CD4-positive, alpha-beta T cell treated with Interleukin-17A for 1 hour (primary cell): Measurements from ENCODE around the gene CD48.
"Not testable (repeated sequence)": the region's sequence is repeated elsewhere in the genome, so short reads cannot be mapped to it uniquely, and the experiment has no call there.

Source experiments
- DNase-seq: peaks from one replicate; pipeline ENCODE4 v3.0.0-alpha.2; 2020

The CD48 gene

DNA sequence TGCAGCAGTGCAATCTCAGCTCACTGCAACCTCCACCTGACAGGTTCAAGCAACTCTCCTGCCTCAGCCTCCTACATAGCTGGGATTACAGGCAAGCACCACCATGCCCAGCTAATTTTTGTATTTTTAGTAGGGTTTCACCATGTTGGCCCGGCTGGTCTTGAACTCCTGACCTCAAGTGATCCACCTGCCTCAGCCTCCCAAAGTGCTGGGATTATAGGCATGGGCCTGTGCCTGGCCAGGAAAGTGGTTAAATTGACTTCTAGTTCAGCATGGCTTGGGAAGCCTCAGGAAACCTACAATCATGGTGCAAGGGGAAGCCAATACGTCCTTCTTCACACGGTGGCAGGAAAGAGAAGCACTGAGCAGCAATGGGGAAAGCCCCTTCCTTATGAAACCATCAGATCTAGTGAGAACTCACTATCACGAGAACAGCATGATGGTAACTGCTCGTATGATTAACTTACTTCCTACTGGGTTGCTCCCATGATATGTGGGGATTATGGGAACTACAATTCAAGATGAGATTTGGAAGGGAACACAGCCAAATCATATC is 981 bp upstream of the CD48 start:
- DNase-seq = peak; percentile 78

DNA sequence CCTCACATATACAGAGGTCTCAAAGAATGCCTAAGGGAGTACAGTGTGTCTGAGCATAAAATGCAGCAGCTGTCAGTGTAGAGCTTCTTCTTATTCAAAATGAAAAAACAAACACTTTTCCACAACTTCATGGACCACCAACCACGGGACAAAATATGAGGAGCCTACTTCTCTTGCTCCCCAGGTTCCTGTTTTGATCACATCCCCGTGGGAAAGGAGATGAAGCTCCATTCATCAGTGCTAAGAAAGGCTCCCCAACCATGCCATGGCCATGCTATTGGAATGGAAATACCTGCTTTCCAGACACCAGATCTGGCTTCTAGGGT is 383 bp downstream of the CD48 start:
- DNase-seq = no peak

DNA sequence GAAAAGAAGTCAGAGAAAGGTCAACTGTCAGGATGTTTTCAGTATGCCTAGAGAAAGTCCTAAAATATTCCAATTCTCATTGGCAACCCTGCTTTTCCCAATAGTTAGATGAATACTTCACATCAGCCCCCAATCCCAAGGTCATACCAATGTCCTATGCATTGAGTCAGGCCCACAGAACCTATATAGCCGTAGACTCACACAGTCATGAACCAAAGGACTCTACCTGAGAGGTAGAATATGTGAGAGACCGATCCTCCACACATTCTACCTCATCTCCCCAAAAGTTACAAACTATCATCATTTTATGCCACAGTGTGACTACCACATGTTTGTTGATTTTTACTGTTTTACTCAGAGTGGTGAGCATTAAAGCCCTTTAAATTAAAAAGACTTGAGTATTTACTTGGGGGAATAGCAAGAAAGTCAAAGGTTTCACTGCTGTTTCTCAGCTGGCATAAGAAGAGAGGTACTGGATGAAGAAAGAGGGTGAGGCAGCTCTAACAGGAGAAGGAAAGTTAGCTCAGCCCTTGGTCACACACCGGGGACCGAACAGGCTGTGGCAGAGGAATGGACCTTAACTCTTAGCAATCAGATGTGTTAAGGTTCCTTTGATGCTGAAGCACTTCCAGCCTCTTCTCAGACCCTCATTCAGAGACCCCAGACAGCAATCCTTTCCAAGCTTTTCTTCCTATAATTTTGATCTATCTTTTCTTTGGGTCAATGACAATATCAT is 937 bp downstream of the CD48 start:
- DNase-seq = no peak

DNA sequence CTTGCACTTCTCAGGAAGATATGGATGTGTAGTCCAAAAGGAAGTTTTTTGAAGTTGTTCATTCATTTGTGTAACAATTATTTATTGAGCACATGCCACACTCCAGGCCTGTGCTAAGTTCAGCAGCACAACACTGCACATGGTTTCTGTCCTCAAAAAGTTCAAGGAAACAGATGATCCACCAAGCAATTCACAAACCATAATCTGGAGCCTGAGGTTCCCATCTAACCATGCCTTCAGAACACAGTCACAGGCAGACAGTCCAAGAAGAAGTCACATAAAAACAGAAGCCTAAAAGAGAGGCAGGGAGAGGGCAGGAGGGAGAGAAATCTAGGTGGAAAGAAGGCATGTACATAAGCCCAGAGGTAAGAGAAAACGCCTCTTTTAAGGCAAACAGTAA is 1.9 kb downstream of the CD48 start:
- no peak for DNase-seq

DNA sequence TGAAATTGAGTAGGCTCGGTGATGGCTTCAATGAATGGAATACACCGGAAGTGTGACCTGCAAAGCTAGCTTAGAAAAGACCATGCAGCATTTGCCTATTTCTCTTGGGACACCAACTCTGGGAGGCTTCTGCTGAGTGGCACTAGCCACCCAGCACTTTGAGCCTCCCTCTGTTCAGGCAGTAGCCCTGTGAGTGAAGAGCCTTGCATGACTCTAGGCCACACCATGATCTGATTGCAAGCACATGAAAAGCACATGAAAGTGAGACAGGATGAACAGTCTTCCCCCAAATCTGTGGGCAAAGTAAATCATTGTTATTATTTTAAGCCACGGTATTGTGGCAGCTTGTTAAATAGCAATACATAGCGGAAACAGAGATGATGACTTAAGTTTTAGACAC is 2.8 kb downstream of the CD48 start:
- peak; percentile 58 for DNase-seq

DNA sequence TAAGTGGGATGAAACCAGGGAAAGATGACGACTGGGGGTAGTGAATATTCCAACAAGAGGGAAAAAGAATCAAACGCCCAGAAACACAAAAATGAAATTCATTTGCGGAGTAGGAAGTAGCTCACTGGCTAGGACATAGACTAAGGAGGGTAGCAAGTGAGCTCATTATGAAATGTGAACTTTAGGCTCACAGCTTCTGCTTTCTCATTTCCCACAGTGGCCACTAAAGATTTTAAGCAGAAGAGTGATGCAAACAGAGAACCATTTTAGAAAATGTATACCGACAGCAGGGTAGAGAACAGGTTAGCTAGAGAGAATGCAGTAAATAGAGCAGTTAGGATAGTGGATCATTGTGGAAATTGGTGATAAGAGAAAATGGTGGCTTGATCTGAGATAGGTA is 3.5 kb downstream of the CD48 start:
- DNase-seq = peak; percentile 40

DNA sequence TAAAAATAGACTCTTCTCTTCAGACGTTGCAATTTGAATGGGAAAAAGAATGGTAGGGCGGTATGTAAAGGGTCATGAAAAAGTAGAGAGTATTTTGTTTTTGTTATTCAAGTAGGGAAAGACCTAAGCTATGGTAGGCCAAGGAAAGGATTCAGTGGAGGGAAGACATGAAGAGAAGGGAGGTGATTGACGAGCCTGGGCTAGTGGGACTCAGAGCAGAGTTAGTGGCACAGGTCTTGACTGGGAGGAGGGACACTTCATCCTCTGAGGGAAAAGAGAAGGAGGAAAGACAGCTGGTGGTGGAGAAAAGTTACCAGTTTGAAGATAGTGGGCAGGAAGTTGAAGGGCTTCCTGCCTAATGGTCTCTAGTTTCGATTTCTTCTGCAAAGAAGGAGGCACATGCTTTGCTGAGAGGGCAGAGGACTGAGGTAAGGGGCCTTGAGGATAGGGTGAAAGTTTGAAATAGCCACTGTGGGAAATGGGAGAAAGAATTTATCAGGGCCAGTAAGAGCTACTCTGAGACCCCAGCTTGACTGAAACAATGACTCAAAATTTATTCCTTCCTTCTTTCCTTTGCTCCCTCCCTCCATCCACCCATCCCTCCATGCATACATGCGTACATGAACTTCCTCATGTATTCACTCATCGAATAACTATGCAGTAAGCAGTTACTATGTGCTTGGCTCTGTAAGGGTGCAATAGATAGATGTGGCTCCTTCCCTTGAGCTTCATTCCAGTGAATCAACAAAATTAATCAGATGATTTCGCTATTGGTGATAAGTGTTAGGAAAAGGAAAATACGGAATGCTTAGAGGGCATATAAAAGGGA is 4.2 kb downstream of the CD48 start:
- DNase-seq = peak; percentile 62

DNA sequence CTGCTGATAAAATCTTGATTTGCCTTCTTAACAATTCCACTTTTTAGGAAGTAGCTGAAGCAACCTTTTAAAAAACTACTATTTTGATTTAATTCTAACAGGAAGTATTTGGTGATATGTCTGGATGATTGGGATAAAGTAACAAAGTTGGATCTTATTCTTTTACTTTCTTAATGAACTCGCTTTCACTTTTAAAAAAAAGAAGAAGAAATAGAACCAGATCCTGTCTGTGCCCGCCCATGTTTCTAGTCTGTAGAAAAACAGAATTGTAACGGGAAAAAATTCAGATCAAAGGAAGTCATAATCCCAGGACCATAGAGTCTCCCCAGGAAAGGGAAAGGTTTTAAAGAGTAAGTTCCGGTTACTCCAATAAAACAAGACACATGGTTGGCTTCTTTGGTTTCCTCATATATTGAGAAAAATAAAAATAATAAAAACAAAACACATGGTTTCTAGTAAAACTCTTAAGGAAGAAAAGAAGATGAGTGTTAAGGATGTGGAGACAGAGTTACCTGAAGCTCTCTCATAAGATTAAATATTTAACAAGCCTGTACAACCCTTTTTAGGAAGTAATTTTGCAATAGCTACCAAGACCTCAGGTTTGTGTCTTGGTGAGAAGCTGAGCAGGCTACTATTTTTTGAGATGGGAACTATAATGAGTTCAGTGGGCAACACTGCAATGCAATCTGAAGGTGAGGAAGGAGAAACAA is 4.9 kb downstream of the CD48 start:
- DNase-seq = no peak

DNA sequence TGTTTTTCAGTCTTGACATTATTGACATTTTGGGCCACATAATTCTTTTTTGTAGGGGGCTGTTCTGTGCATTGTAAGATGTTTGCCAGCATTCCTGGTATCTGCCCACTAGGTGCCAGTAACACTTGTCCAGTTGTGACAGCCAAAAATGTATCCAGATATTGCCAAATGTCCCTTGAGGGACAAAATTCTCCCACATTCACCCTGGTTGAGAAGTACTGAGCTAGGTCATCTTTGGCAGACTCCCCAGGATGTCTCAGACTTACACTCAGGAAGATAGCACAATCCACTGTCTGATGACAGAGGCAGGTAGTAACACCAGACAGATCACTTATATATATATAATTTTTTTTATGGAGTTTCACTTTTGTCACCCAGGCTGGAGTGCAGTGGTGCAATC is 5.9 kb downstream of the CD48 start:
- no peak for DNase-seq

DNA sequence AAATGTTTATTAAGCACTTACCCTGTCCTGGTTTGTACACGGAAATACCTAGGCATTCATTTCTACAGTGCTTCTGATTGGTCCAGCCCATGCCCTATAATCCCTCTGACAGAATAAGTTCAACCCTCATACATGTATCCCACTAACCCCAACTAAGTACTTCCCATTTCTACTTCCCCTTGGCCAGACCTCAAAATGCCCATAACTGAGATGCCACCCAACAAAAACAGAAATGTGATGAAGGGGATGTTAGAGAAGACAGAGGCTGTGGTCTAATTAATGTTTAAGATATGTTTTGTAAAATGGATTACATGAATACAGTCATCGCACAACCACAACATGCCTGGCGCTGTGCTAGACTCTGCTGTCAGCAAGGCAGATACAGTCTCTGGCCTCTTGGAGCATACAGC is 6.4 kb downstream of the CD48 start:
- DNase-seq = not testable (repeated sequence)

DNA sequence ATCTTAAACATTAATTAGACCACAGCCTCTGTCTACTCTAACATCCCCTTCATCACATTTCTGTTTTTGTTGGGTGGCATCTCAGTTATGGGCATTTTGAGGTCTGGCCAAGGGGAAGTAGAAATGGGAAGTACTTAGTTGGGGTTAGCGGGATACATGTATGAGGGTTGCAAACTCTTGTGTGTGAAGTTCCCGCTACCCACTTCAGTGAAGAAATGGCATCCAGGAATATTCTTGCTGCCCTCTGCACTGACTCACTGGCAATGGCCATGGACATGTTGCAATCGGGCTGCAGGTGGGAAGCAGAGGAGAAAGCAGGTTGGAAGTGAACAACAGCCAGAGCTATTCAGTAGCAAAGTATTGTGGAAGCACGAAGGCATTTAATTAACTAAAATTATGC is 7.4 kb downstream of the CD48 start:
- no peak for DNase-seq

DNA sequence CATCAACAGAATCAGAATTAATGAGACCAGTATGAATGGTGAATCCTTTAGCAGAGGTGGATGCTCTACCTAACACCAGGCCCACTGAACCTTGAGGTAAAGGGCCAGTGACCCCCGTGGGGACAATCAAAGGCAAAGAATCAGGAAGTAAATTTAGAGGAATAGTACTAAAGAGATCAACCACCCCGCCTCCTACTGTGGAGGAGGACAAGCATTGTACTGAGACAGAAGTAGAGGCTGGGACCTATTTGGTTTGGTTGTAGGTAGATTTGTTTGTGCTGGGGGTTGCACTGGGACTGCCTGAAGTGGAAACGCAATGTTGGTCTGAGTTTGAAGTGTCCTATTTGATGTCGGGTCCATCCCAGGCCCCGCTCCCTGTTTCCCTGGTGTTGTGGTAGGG is 9.5 kb downstream of the CD48 start:
- DNase-seq = no peak

DNA sequence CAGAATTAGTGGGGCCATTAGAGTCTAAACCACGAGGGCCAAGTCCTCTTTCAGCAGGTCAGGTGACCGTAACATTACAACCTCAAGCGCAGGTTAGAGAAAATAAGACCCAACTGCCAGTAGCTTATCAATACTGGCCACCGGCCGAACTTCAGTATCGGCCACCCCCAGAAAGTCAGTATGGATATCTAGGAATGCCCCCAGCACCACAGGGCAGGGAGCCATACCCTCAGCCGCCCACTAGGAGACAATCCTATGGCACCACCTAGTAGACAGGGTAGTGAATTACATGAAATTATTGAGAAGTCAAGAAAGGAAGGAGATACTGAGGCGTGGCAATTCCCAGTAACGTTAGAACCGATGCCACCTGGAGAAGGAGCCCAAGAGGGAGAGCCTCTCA is 19.2 kb downstream of the CD48 start:
- DNase-seq = peak; percentile 40

DNA sequence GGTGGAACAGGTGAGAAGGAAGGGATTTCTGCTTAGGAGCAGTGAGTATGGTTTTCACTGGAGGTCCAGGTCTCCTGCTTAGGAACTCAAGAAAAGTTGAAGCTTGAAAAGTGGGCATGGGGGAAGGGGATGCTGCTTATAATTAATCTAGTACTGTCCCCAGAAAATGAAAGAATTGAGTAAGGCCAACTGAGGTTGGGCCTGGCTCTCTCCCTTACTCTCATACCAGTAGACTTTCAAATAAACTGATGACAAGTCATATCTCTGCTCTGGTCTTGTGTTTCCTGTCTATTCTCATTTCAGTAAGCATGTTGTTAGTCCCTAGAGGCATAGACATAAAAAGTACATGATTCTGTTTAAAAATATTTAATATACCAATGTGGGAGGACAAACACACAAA is 26.4 kb downstream of the CD48 start:
- DNase-seq = no peak

DNA sequence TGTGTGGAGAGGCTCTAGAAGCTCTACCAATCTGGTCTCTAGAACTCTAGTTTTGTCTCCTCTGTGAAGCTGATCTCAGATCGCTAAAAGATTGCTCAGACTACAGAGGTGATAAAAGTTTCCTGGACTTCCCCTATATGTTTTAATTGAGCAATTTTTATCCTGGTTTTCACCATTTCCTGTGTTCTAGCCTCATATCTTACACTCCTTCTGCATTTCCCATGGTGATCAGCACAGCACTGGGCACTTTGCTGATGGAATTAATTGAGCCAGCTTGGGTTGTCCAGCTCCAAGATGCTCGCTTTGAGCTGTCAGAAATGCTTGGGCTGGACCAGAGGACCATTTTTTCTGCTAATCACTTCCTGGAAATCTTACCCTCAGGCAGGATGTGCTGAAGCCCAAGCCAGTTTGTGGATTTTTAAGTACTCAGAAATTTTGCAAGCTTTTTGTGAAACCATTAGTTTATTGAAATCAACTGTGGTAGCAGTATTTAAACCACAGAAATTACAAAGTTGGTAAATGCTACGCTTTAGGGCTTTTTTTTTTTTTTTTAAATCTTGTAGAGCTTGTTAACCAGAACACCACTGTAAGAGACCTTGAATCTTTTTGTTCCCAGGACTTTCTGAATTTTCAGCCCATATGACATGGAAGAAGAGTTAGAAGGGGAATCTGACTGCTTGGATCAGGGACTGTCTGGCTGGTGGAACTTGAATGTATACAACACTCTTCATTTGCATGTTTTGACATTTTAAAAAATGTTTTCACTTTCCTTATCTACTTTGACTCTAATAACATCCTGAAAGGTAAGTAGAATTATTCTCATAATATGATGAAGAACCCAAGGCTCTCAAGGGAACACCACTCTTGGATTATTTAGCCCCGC is 28.4 kb downstream of the CD48 start:
- DNase-seq = peak; percentile 59

DNA sequence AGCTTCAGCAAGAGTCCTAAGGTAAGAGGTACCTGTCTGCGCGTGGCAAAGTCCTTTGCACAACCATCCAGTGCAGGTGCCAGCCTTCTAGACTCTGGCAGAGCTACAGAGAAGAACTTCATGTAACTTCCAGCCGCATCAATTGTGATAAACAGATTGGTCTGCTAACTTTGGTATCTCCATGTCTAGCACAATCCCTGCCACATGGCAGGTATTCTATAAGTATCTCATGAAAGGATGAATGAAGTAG is 29.8 kb downstream of the CD48 start:
- DNase-seq = no peak

DNA sequence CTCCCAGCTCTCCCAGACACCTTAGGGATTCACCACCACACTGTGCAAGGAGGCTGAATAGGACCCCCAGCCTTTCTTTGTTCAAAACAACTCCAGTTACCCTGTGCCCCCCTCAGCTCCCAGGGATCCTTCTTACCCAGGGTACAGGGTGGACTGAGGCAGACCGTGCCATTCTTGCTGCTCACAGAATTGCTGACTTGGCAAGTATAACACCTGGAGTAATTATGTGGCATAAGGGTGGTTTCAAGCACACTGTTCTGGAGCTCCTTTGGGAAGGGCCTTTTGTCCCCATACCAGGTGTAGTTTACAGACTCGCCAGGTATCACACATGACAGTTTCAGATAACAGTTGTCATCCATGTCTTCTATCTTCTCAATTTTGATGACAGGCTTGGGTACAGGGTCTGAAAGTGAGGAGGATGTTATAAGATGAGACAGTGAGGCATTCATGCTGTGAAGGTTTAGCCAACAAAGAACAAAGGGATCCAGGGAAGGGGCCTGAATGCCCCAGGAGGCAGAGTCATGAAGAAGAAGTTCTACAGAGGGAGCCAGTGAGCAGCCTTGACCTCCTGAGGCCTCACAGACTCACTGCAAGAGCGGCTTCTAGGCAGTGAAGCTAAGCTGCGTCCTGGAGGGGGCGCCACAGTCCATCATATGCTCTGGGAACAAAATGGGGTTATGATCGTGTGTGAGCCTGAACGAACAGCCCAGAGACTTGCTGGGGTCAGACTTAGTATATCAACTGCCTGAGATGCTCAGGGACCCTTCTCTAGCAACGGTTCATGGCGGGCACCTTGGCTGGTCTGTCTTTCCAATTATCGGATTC is 30.3 kb downstream of the CD48 start:
- DNase-seq = peak; percentile 90

DNA sequence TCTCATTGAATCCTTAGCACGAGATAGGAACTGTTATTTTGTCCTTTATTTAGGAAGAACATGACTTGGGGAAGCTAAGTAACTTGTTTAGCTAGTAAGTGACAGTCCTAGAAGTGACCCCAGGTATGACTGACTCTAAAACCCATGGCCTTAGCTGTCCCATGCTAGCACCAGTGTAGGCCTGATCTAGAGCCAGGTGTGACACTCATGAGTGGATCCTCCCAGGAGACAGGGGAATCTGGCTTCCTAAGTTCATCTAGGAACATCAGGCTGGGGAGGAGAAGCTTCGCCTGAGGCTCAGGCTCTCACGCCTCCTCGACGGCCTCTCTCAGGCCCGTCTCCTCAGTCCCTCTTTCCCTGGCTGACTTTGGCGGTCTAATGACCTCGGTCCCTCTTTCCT is 31.2 kb downstream of the CD48 start:
- no peak for DNase-seq

DNA sequence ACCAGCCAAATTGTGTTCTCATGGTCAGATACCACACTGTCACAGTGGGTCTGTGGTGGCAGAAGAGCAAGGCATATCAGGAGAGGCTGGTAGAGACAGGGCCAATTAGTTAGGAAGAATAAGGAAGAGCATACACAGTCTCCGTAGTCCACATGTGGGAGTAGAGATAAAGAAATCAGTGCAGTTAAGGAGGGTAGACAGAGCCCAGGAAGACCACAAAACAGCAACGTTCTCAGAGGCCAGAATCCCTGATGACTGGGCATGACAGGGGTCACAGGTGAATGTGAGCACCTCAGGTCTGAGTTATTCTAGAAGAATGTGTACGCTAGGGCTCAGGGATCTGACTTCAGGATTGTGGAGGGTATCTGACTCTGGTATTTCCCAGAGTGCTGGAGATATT is 31.7 kb downstream of the CD48 start:
- DNase-seq = no peak

DNA sequence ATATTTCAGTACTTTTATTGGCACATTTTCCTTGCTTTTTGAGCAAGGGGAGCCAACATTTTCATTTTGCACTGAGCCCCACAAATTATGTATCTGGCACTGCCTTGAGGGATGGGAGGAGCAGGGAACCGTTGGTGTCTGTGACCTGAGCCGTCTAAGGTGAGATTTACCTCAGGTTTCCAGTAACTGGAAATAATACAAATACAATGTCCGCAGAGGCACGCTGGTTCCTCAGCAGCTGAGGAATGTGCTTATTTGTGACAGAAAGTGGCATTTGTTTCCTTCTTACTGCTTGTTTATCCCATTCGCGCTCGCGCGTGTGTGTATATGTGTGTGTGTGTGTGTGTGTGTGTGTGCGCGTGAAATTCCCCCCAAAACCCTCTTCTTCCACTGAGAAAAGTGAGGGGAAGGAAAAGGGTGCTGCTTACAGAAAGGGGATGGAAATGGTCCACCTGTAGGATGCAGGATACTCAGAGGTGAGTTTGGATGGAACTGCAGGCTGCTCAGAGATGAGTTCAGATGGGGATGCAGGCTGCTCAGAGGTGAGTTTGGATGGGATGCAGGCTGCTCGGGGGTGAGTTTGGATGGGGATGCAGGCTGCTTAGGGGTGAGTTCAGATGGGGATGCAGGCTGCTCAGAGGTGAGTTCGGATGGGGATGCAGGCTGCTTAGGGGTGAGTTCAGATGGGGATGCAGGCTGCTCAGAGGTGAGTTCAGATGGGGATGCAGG is 34.6 kb downstream of the CD48 start:
- no peak for DNase-seq
